ENCODE measurements around the gene HOXD13.

- TF ChIP-seq CTCF (IDR thresholded peaks at IDR 0.05; ENCODE audit: insufficient read depth, low read length, poor library complexity, severe bottlenecking) (no peak), EZH2phosphoT487 (conservative IDR thresholded peaks at IDR 0.05; ENCODE audit: low read length) (no peak)
These were observed 1.4 kb downstream of the HOXD13 start for GRCh38 chr2:176093898-176094249.
